SK-N-SH treated with all-trans-retinoic acid at 6 μM for 48 hours (cell line): ENCODE measurements around the gene FTO.

Experiments used
- ATAC-seq: fragments of 200-7000 bp; cut with Tn5 transposase; 3 replicates; pipeline ENCODE4 v1.9.1; 2020; ENCODE audit warnings: mild to moderate bottlenecking, moderate library complexity
- ARNTL ChIP-seq: fragments of 450-650 bp; formaldehyde crosslinking; IDR thresholded peaks from 2 replicates; pipeline ENCODE4 v1.5.0; 2020; ENCODE audit warnings: low read depth, mild to moderate bottlenecking, moderate library complexity, borderline replicate concordance
- BACH2 ChIP-seq: fragments of 250-450 bp; sonication (Bioruptor Pico); IDR thresholded peaks from 2 replicates; pipeline ENCODE4 v1.9.0; 2021; ENCODE audit warnings: mild to moderate bottlenecking, borderline replicate concordance
- CREB5 ChIP-seq: fragments of 250-450 bp; sonication (Bioruptor Pico); IDR thresholded peaks from 2 replicates; pipeline ENCODE4 v1.5.1; 2020; ENCODE audit warnings: low read depth, mild to moderate bottlenecking, moderate library complexity
- CSDC2 ChIP-seq: fragments of 250-450 bp; sonication (Bioruptor Pico); IDR thresholded peaks from 2 replicates; pipeline ENCODE4 v1.5.0; 2020; ENCODE audit warnings: mild to moderate bottlenecking, moderate library complexity
- ESRRG ChIP-seq: fragments of 250-450 bp; sonication (Bioruptor Pico); IDR thresholded peaks from 2 replicates; pipeline ENCODE4 v1.6.1; 2021; ENCODE audit warnings: mild to moderate bottlenecking
- GLIS3 ChIP-seq: fragments of 250-450 bp; sonication (Bioruptor Pico); IDR thresholded peaks from 2 replicates; pipeline ENCODE4 v1.5.0; 2020; ENCODE audit warnings: mild to moderate bottlenecking, moderate library complexity
- ISL1 ChIP-seq: fragments of 250-450 bp; sonication (Bioruptor Pico); IDR thresholded peaks from 2 replicates; pipeline ENCODE4 v2.1.2; 2022; ENCODE audit warnings: mild to moderate bottlenecking, moderate library complexity
- OSR1 ChIP-seq: fragments of 250-450 bp; sonication (Bioruptor Pico); IDR thresholded peaks from 2 replicates; pipeline ENCODE4 v1.8.0; 2022; ENCODE audit warnings: moderate library complexity, mild to moderate bottlenecking, inconsistent platforms
- PATZ1 ChIP-seq: fragments of 250-450 bp; sonication (Bioruptor Pico); IDR thresholded peaks from 2 replicates; pipeline ENCODE4 v1.8.0; 2020; ENCODE audit warnings: mild to moderate bottlenecking, moderate library complexity, borderline replicate concordance
- PPARA ChIP-seq: fragments of 250-450 bp; sonication (Bioruptor Pico); IDR thresholded peaks from 2 replicates; pipeline ENCODE4 v1.5.0; 2020; ENCODE audit warnings: mild to moderate bottlenecking, borderline replicate concordance
- RARB ChIP-seq: fragments of 250-450 bp; sonication (Bioruptor Pico); IDR thresholded peaks from 2 replicates; pipeline ENCODE4 v1.8.0; 2021; ENCODE audit warnings: mild to moderate bottlenecking, moderate library complexity
- SNAI2 ChIP-seq: fragments of 250-450 bp; sonication (Bioruptor Pico); IDR thresholded peaks from 2 replicates; pipeline ENCODE4 v1.5.0; 2020; ENCODE audit warnings: mild to moderate bottlenecking, moderate library complexity
- TCF4 ChIP-seq: fragments of 250-450 bp; sonication (Bioruptor Pico); IDR thresholded peaks from 2 replicates; pipeline ENCODE4 v1.8.0; 2021; ENCODE audit warnings: mild to moderate bottlenecking, moderate library complexity, borderline replicate concordance
- TOX ChIP-seq: fragments of 250-450 bp; sonication (Bioruptor Pico); IDR thresholded peaks from 2 replicates; pipeline ENCODE4 v1.8.0; 2021; ENCODE audit warnings: mild to moderate bottlenecking, moderate library complexity, borderline replicate concordance
- TSHZ2 ChIP-seq: fragments of 250-450 bp; sonication (Bioruptor Pico); IDR thresholded peaks from 2 replicates; pipeline ENCODE4 v1.5.0; 2020; ENCODE audit warnings: mild to moderate bottlenecking, moderate library complexity
- ZC3H10 ChIP-seq: fragments of 250-450 bp; sonication (Bioruptor Pico); IDR thresholded peaks from 2 replicates; pipeline ENCODE4 v1.5.1; 2021; ENCODE audit warnings: mild to moderate bottlenecking, moderate library complexity
- ZFP3 ChIP-seq: fragments of 250-450 bp; sonication (Bioruptor Pico); IDR thresholded peaks from 2 replicates; pipeline ENCODE4 v1.5.0; 2020; ENCODE audit warnings: mild to moderate bottlenecking, moderate library complexity
- ZFP30 ChIP-seq: fragments of 450-650 bp; formaldehyde crosslinking; IDR thresholded peaks from 2 replicates; pipeline ENCODE4 v1.5.0; 2022; ENCODE audit warnings: mild to moderate bottlenecking, moderate library complexity
- ZNF565 ChIP-seq: fragments of 450-650 bp; formaldehyde crosslinking; conservative IDR thresholded peaks from 2 replicates; pipeline ENCODE4 v1.5.0; 2020; ENCODE audit warnings: low read depth, mild to moderate bottlenecking, moderate library complexity
- ZNF70 ChIP-seq: fragments of 450-650 bp; formaldehyde crosslinking; IDR thresholded peaks from 2 replicates; pipeline ENCODE4 v1.5.0; 2020; ENCODE audit warnings: mild to moderate bottlenecking, moderate library complexity
- ZNF8 ChIP-seq: fragments of 450-650 bp; formaldehyde crosslinking; IDR thresholded peaks from 2 replicates; pipeline ENCODE4 v1.5.0; 2020; ENCODE audit warnings: mild to moderate bottlenecking, moderate library complexity
- TF ChIP-seq, protein P1 (sequence below): fragments of 250-450 bp; sonication (Bioruptor Pico); IDR thresholded peaks from 2 replicates; pipeline ENCODE4 v1.5.1; 2021; ENCODE audit warnings: mild to moderate bottlenecking, moderate library complexity

The FTO gene

GRCh38 chr16:53968896-53969295 lies 264.9 kb downstream of the FTO start:
- no peak for ATAC-seq
- TF ChIP-seq ZFP3 (no peak), BACH2 (CRISPR knock-in tag) (no peak), RARB (no peak), OSR1 (CRISPR knock-in tag) (no peak), ZC3H10 (CRISPR knock-in tag) (no peak), ZNF70 (CRISPR knock-in tag) (no peak), ARNTL (CRISPR knock-in tag) (no peak), CREB5 (CRISPR knock-in tag) (no peak), ISL1 (CRISPR knock-in tag) (no peak), PPARA (CRISPR knock-in tag) (no peak), CSDC2 (CRISPR knock-in tag) (no peak), ESRRG (CRISPR knock-in tag) (no peak), ZNF565 (CRISPR knock-in tag) (no peak), TCF4 (CRISPR knock-in tag) (no peak), TOX (CRISPR knock-in tag) (no peak), GLIS3 (CRISPR knock-in tag) (no peak), ZNF8 (CRISPR knock-in tag) (no peak)
- TF ChIP-seq, protein P1, sequence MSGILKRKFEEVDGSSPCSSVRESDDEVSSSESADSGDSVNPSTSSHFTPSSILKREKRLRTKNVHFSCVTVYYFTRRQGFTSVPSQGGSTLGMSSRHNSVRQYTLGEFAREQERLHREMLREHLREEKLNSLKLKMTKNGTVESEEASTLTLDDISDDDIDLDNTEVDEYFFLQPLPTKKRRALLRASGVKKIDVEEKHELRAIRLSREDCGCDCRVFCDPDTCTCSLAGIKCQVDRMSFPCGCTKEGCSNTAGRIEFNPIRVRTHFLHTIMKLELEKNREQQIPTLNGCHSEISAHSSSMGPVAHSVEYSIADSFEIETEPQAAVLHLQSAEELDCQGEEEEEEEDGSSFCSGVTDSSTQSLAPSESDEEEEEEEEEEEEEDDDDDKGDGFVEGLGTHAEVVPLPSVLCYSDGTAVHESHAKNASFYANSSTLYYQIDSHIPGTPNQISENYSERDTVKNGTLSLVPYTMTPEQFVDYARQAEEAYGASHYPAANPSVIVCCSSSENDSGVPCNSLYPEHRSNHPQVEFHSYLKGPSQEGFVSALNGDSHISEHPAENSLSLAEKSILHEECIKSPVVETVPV (CRISPR knock-in tag), result no peak

DNA sequence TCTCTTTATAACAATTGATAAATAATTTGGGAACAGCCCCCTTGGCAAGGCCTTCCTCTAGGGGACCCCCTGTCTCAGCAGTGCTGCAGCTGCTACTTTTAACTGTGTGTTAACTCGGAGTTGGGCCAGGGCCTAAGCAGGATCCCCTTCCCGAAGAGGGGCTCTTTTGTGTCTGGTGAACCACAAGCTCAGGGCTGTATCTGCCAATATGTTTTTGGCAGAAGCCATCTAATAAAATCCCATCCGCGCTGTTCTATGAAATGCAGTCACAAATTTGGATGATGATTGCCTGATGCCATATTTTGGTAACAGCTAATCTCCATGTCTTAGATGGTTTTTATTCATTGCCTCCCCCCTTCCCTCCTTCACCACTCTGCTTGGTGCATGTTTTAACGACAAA lies 267.7 kb downstream of the FTO start:
- ATAC-seq, result no peak
- TF ChIP-seq ESRRG (CRISPR knock-in tag) (no peak), ARNTL (CRISPR knock-in tag) (no peak), SNAI2 (CRISPR knock-in tag) (no peak), PPARA (CRISPR knock-in tag) (no peak)

DNA sequence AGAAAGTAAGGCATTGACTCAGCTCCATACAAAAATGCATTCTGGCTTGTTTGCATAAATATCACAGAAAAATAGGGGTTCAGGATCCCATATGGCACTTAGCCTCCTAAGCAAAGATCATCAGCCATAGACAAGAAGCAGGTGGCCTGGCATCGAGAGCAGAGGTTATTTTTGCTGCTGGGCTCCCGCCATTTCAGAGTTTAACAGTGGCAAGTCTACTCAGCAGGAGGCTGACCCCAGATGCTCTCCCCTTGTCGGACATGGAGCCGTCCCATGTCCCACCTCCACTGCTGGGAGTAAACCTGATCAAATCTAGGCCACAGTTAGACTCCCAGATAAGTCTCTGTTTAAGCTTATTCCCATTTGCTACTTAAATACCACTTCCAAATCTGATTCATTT lies 269.1 kb downstream of the FTO start:
- ATAC-seq, result no peak
- TF ChIP-seq ZC3H10 (CRISPR knock-in tag) (no peak), ZFP30 (no peak), PPARA (CRISPR knock-in tag) (no peak), SNAI2 (CRISPR knock-in tag) (no peak), BACH2 (CRISPR knock-in tag) (no peak), TCF4 (CRISPR knock-in tag) (no peak), PATZ1 (no peak), TSHZ2 (CRISPR knock-in tag) (no peak), ZNF70 (CRISPR knock-in tag) (no peak), GLIS3 (CRISPR knock-in tag) (no peak), TOX (CRISPR knock-in tag) (no peak), CREB5 (CRISPR knock-in tag) (no peak)
- TF ChIP-seq, protein P1 (CRISPR knock-in tag), result no peak
